ENCODE data around the gene PDGFB. TPM values are rescaled to one million over a fixed set of nuclear protein-coding genes. Genes with fewer than 3 reads are reported as not detected.

The PDGFB gene
- total and polyA plus RNA-seq, 2 donors (not counting 1 experiment from before 2014, with no cell fraction given), result 0.04 TPM; not detected in 1

DNA sequence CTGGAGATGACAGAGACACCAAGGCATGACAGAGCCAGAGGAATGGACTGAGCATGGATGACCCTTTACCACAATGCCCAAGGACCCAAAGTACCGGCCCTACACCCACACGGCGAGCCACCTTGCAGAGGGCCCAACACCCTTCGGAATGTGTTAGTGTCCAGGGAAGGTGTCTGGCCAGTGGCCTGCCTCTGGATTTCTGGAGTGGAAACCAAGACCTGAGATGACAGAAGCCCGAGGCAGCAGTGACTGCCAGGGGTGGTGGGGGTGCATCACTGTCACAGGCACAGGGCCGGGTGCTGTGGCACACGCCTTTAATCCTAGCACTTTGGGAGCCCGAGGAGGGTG lies 28.7 kb downstream of the PDGFB start:
- 84% methylated on average over 4 of the region's 8 CpGs for WGBS (ENCODE audit: insufficient coverage)
- Histone ChIP-seq H3K4me3 (ENCODE audit: control extremely low read depth in 1 of 5, extremely low read depth in 1 of 5, insufficient read depth in 1 of 5, low read depth in 2 of 5, low read length in 4 of 5) (no peak overlapping the region), H3K79me2 (ENCODE audit: control insufficient read depth, insufficient read depth, low read length) (no peaks in the 10 kb centered on the region), H3K9me3 (ENCODE audit: control extremely low read depth in 1 of 3, control insufficient read depth in 2 of 3, insufficient read depth in 1 of 3, low read length in 2 of 3) (peaks cover 0 to 7% (median 0%) of the 10 kb centered on the region in 3 donors), H3K9ac (ENCODE audit: low read length) (no peak overlapping the region), H3K4me2 (replicated peaks; ENCODE audit: low read depth, low read length, poor library complexity, severe bottlenecking) (no peak overlapping the region), H2AFZ (ENCODE audit: insufficient read depth, low read depth, low read length, poor library complexity, severe bottlenecking) (no peak overlapping the region), H3K27ac (ENCODE audit: low read length in 2 of 2) (no peak overlapping the region), H4K20me1 (ENCODE audit: control insufficient read depth, insufficient read depth, low read length, poor library complexity, severe bottlenecking) (no peaks in the 10 kb centered on the region), H3K36me3 (replicated peaks in 1 of 2; ENCODE audit: control extremely low read depth in 1 of 2, control insufficient read depth in 1 of 2, extremely low read depth in 1 of 2, insufficient read depth in 2 of 2, low read length in 1 of 2) (no peaks in the 10 kb centered on the region), H3K4me1 (ENCODE audit: control insufficient read depth in 2 of 2, insufficient read depth in 2 of 2, low read length in 2 of 2) (no peaks in the 10 kb centered on the region), H3K27me3 (replicated peaks in 1 of 4; ENCODE audit: control extremely low read depth in 1 of 4, control insufficient read depth in 3 of 4, insufficient read depth in 4 of 4, low read length in 3 of 4) (peaks cover 0 to 31% (median 12%) of the 10 kb centered on the region in 4 experiments)
- ChIA-PET CTCF (interaction anchor here (0.7 kb wide), 1 partner anchor 588 kb away, joined by 4 read pairs; no protein-coding TSS in a partner anchor), POLR2A (no interaction called here)
- TF ChIP-seq EZH2 (IDR thresholded peaks at IDR 0.05; ENCODE audit: borderline replicate concordance, insufficient read depth, low read depth, low read length, poor library complexity, severe bottlenecking) (no peak), CTCF (IDR thresholded peaks at IDR 0.05) (no peak)
- Mint-ChIP-seq H3K4me3 (no peak overlapping the region), H3K27ac (no peak overlapping the region), H3K9me3 (ENCODE audit: insufficient read depth) (no peaks in the 10 kb centered on the region), H3K27me3 (peaks cover 50% of the 10 kb centered on the region), H3K4me1 (no peaks in the 10 kb centered on the region)
- DNase-seq, result no peak
- intact Hi-C loops (cut with micrococcal nuclease), result no loop called here
- no peak for ATAC-seq (ENCODE audit: low read depth)

DNA sequence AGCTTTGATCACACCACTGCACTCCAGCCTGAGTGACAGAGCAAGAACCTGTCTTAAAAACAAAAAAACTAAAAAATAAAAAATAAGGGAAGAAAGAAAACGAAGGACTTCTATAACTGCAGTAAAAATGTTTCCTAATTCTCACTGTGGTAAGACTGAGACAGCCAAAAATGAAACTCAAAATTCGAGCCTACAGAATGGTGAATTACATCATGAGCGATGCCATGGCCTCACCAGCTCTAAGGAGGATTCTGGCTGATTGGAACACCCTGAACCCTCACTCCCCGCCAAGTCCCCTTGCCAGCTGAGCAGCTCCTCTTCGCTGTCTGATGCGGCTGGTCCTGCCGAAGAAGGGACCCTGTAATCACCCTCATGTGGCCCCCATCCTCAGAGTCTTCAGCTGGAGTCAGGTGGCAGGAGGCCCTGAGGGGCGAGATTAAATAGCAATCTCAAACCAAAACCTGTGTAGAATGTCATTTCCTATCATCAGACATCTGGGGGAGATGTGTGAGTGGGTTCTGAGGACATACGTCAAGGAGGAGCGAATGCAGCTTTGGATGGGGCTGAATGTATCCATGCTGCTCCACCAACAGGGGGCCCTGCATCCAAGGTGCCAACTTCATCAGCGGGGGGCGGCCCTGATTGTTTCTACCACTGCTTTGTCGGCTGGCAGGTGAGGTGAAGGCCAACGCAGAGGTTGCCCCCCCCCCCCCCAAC lies 29.2 kb downstream of the PDGFB start:
- no peak overlapping the region for H2AFZ ChIP-seq (ENCODE audit: insufficient read depth, low read depth, low read length, poor library complexity, severe bottlenecking)
- POLR2A ChIA-PET, result no interaction called here

More for the DNA sequence above, 29.2 kb downstream of the PDGFB start:
- Histone ChIP-seq H3K4me3 (ENCODE audit: control extremely low read depth in 1 of 5, extremely low read depth in 1 of 5, insufficient read depth in 1 of 5, low read depth in 2 of 5, low read length in 4 of 5) (no peak overlapping the region), H3K4me1 (ENCODE audit: control insufficient read depth in 2 of 2, insufficient read depth in 2 of 2, low read length in 2 of 2) (no peaks in the 10 kb centered on the region), H3K79me2 (ENCODE audit: control insufficient read depth, insufficient read depth, low read length) (no peaks in the 10 kb centered on the region), H3K36me3 (replicated peaks in 1 of 2; ENCODE audit: control extremely low read depth in 1 of 2, control insufficient read depth in 1 of 2, extremely low read depth in 1 of 2, insufficient read depth in 2 of 2, low read length in 1 of 2) (no peaks in the 10 kb centered on the region), H3K27ac (ENCODE audit: low read length in 2 of 2) (no peak overlapping the region), H3K9me3 (ENCODE audit: control extremely low read depth in 1 of 3, control insufficient read depth in 2 of 3, insufficient read depth in 1 of 3, low read length in 2 of 3) (peaks cover 0 to 6% (median 0%) of the 10 kb centered on the region in 3 donors), H3K4me2 (replicated peaks; ENCODE audit: low read depth, low read length, poor library complexity, severe bottlenecking) (no peak overlapping the region), H3K9ac (ENCODE audit: low read length) (no peak overlapping the region), H3K27me3 (replicated peaks in 1 of 4; ENCODE audit: control extremely low read depth in 1 of 4, control insufficient read depth in 3 of 4, insufficient read depth in 4 of 4, low read length in 3 of 4) (peaks cover 0 to 31% (median 12%) of the 10 kb centered on the region in 4 experiments), H4K20me1 (ENCODE audit: control insufficient read depth, insufficient read depth, low read length, poor library complexity, severe bottlenecking) (no peaks in the 10 kb centered on the region)
- CTCF ChIA-PET, result interaction anchor here (0.7 kb wide), 1 partner anchor 587 kb away, joined by 4 read pairs; no protein-coding TSS in a partner anchor
- Mint-ChIP-seq H3K9me3 (ENCODE audit: insufficient read depth) (no peaks in the 10 kb centered on the region), H3K4me1 (no peaks in the 10 kb centered on the region), H3K27ac (no peak overlapping the region), H3K4me3 (no peak overlapping the region), H3K27me3 (peaks cover 51% of the 10 kb centered on the region)
- DNase-seq (no peak), ATAC-seq (ENCODE audit: low read depth) (no peak)
- 69% methylated on average over 12 of the region's 14 CpGs for WGBS (ENCODE audit: insufficient coverage)
- TF ChIP-seq CTCF (IDR thresholded peaks at IDR 0.05) (no peak), EZH2 (IDR thresholded peaks at IDR 0.05; ENCODE audit: borderline replicate concordance, insufficient read depth, low read depth, low read length, poor library complexity, severe bottlenecking) (no peak)
- intact Hi-C loops (cut with micrococcal nuclease), result no loop called here

All from B cell (primary cell).